H1 (cell line): ENCODE measurements around the gene CCDC136.
A peak's percentile ranks its signal among the peaks of the same experiment; 100 is the strongest.

Experiments
- BACH1 ChIP-seq: IDR thresholded peaks from 2 replicates; pipeline ENCODE4 v1.6.1; 2012; ENCODE audit warnings: low read length, improper control_type of control experiment
- CHD2 ChIP-seq: IDR thresholded peaks from 2 replicates; pipeline ENCODE4 v1.6.1; 2012; ENCODE audit warnings: low read length, improper control_type of control experiment
- CTCF ChIP-seq, 3 experiments: IDR thresholded peaks; 1 replicate in 2 of 3; 2 replicates in 1 of 3; pipeline versions ENCODE4 v1.5.1 to v1.6.1; 2011; ENCODE audit warnings: low read length in 3 of 3, mild to moderate bottlenecking in 3 of 3, inconsistent platforms in 2 of 3, low read depth in 1 of 3, moderate library complexity in 1 of 3; ENCODE audit not compliant: insufficient read depth in 1 of 3; ENCODE audit errors: control extremely low read depth in 1 of 3
- POLR2A ChIP-seq, 2 experiments: IDR thresholded peaks; 1 replicate in 1 of 2; 2 replicates in 1 of 2; pipeline ENCODE4 v1.6.1; 2011; ENCODE audit warnings: low read depth in 2 of 2, low read length in 2 of 2, mild to moderate bottlenecking in 2 of 2; ENCODE audit errors: control extremely low read depth in 1 of 2
- POLR2AphosphoS5 ChIP-seq: IDR thresholded peaks from 2 replicates; pipeline ENCODE4 v1.6.1; 2011; ENCODE audit warnings: low read depth, low read length
- RBBP5 ChIP-seq: IDR thresholded peaks from 2 replicates; pipeline ENCODE4 v1.7.1; 2012; ENCODE audit warnings: low read depth, mild to moderate bottlenecking, inconsistent platforms, low read length, moderate library complexity, borderline replicate concordance
- TAF7 ChIP-seq: optimal IDR thresholded peaks from 2 replicates; pipeline ENCODE3; 2011; ENCODE audit warnings: low read depth, mild to moderate bottlenecking, inconsistent platforms, low read length, moderate library complexity, borderline replicate concordance
- YY1 ChIP-seq: IDR thresholded peaks from 2 replicates; pipeline ENCODE4 v1.6.1; 2011; ENCODE audit warnings: low read depth, mild to moderate bottlenecking, low read length
- TF ChIP-seq, protein P1 (sequence below): IDR thresholded peaks from 2 replicates; pipeline ENCODE4 v1.6.1; 2012; ENCODE audit warnings: inconsistent platforms

GRCh38 chr7:128862571-128863432, 71.0 kb downstream of the CCDC136 start, which contains the start of gene ATP6V1F:
- TF ChIP-seq POLR2AphosphoS5 (no peak), POLR2A (IDR thresholded peaks at IDR 0.05; ENCODE audit: control extremely low read depth in 1 of 2, low read depth in 2 of 2, low read length in 2 of 2) (peak in 1 of 2 experiments; percentile 49; a peak in 2 of 3 replicates), CHD2 (no peak), RBBP5 (peak; percentile 57; the same call in 1 of the 2 replicates), CTCF (IDR thresholded peaks at IDR 0.05; ENCODE audit: control extremely low read depth in 1 of 3, insufficient read depth in 1 of 3, low read depth in 1 of 3, low read length in 3 of 3) (no peak), TAF7 (no peak), YY1 (no peak), BACH1 (no peak)
- TF ChIP-seq, protein P1, sequence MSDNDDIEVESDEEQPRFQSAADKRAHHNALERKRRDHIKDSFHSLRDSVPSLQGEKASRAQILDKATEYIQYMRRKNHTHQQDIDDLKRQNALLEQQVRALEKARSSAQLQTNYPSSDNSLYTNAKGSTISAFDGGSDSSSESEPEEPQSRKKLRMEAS: no peak; the same call in none of the 2 replicates
